HG02981 (cell line): ENCODE measurements around the gene GLYATL1.
"Not testable (repeated sequence)": the region's sequence is repeated elsewhere in the genome, so short reads cannot be mapped to it uniquely, and the experiment has no call there.

ENCODE experiments used
- ATAC-seq: cut with Tn5 transposase; IDR thresholded peaks from one replicate; pipeline ENCODE4 v1.9.1; 2021; ENCODE audit warnings: mild to moderate bottlenecking, moderate library complexity; ENCODE audit not compliant: unreplicated experiment

The GLYATL1 gene

DNA sequence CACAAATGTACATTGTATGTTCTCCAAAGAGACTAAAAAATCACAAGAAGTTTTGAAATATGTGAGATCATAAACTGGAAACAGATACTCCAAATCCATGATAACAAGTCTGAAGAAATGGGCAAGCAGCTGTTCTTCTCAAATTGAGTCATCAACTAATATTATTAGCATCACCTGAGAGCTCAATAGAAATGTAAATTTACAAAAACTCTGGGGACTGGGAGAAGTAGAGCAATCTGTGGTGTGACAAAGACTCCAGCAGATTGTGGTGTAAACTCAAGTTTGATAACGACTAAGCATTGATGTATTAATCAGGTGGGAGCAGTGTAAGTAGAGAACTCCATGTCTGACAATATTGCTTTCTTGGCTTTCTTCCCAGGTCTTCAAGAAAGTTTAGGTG, 53.2 kb downstream of the GLYATL1 start:
- ATAC-seq, result no peak

DNA sequence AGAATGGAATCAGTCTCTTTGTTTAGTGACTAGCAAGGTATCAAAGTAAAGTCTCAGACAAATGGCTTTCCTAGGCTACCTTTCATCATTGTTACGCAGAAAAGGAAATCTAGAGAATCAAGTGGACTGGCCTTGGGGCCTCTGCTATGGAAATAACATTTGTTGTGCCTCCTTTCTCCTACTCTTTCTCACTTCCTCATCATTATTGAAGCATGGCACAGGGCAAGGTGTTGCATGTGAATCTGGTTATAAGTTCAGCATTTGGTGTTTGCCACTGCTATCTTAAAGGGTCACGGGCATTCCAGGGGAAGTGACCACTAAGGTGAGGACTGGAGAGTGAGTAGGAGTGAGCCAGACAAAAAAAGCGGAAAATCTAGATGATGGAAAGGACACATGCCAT, 54.9 kb downstream of the GLYATL1 start:
- no peak for ATAC-seq

DNA sequence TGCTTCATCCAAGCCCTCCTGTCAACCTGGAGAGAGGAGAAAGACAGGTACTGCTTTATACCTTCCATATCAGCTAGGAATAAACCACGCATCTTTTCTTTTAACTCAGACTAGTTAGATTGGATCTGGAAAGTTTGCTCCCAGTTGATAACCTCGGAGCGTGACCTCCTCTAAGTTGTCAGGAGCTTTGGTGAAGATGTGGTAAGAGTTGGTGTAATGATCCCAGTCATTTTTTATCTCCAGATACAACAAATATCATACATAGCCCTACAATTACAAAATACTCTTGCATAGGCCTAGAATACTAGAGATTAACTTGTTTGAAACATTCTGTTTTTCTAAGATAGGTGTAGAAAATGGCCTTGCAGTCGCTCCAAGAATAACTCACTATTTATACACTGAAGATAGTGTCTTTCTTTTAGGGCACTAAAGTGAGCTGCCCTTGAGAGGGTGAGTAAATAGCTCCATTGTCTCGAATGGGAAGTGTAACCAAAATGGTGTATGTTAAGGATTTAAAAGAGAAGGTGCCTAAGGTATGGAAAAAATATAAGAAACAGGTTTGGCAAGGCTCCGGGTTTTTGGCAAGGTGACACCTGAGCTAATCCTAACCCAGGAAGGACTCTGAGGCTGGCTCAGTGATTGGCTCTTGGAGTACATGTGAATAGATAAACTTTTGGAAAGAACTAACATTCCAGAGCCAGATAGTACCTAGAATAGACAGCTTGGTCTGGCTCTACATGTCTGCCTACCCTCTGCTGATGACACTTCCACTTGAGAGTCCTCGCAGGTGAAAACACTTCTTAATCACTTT, 59.4 kb downstream of the GLYATL1 start:
- ATAC-seq, result peak; percentile 10

DNA sequence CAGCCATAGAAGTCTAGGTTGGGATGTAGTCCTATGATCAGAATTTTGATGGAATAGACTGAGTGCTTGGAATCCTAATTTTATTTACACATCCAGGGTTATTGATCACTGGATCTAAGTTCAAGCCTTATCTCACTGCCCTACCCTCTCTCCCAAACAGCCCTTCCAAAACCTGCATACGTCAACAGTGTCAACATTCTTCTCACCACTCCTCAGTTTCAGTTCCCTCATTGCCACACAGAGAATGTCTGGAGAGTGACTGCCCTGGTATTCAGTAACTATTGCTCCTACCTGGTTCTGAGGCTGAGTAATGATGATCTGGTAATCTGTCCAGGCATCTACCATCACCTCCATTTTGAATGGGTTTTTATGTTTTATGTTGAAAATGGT, 60.0 kb downstream of the GLYATL1 start:
- peak; percentile 94 for ATAC-seq

DNA sequence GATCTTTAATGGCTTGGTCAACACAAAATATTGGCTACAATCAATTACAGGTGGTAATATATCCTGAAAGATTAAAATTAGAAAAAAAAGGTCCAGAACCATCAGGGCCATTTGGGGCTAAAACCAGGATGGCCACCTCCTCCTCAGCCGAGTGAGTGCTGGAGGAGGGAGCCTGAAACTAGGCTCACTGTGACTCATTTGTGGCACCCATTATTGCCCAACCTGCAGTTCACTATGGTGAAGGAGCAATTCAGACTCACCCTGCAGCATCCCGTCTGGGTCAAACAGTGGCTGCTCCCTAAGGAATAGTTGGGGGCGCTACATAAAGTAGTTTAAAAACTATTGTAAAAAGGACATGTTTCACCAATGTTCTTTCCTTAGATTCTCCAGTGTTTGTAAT, 60.7 kb downstream of the GLYATL1 start:
- no peak for ATAC-seq

DNA sequence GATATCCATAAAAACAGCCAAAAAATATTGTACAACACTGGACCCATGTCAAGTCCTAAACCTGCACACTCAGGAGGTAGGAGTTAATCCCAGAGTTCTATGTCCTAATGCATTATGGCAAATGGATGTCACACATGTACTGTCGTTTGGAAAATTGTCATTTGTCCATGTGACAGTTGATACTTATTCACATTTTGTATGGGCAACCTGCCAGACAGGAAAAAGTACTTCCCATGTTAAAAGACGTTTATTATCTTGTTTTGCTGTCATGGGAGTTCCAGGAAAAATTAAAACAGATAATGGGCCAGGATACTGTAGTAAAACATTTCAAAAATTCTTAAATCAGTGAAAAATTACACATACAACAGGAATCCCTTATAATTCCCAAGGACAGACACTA, 62.7 kb downstream of the GLYATL1 start:
- ATAC-seq, result not testable (repeated sequence)
